SK-N-SH (cell line): Measurements from ENCODE around the gene SCYGR4. TPM values are rescaled to one million over a fixed set of nuclear protein-coding genes. Genes with fewer than 3 reads are reported as not detected.

Experiments used
- CTCF ChIA-PET: fragments of 300-600, 350-600 bp; formaldehyde crosslinking; extraction: SDS; loops from one replicate; lab custom pipeline; 2021; lab: Yijun Ruan, JAX
- POLR2A ChIA-PET: fragments of 350-600 bp; sonication (Branson Sonifier 250); formaldehyde crosslinking; extraction: SDS; loops from one replicate; lab custom pipeline; 2020; ENCODE audit warnings: antibody characterized with exemption, inconsistent platforms; lab: Yijun Ruan, JAX
- DNase-seq: peaks from one replicate; pipeline ENCODE4 v3.0.0; 2012
- H2AFZ ChIP-seq: fragments of 200-600 bp; sonication (generic); 2 replicates; pipeline ENCODE4 v1.8.1; 2016; ENCODE audit warnings: antibody characterized with exemption, mild to moderate bottlenecking, low read depth
- H3F3A ChIP-seq: fragments of 200-600 bp; sonication (generic); replicated peaks from 2 replicates; pipeline ENCODE3; 2016; ENCODE audit warnings: antibody characterized with exemption, mild to moderate bottlenecking; ENCODE audit not compliant: insufficient read depth
- H3K27ac ChIP-seq, 2 experiments: fragments of 200-500 bp in 1 of 2; fragments of 200-600 bp in 1 of 2; sonication (Bioruptor generic) in 1 of 2; sonication (generic), shearing (Covaris generic) in 1 of 2; 2 replicates each; pipeline versions ENCODE4 v1.5.1 to v1.6.1; 2014 to 2016; ENCODE audit warnings: low read depth in 2 of 2, inconsistent platforms in 1 of 2, low read length in 1 of 2, mild to moderate bottlenecking in 1 of 2, mixed read lengths in 1 of 2
- H3K27me3 ChIP-seq: fragments of 200-600 bp; sonication (generic), shearing (Covaris generic); 2 replicates; pipeline ENCODE4 v1.6.1; 2016; ENCODE audit warnings: mixed run types; ENCODE audit not compliant: insufficient read depth
- H3K36me3 ChIP-seq, 2 experiments: fragments of 200-500 bp in 1 of 2; fragments of 200-600 bp in 1 of 2; sonication (Bioruptor generic) in 1 of 2; sonication (generic) in 1 of 2; replicated peaks in 1 of 2; 2 replicates each; pipeline versions ENCODE3 to v1.5.1; 2014 to 2016; ENCODE audit warnings: low read length in 1 of 2, mild to moderate bottlenecking in 1 of 2; ENCODE audit not compliant: insufficient read depth in 2 of 2, control insufficient read depth in 1 of 2
- H3K4me1 ChIP-seq, 2 experiments: fragments of 200-500 bp in 1 of 2; fragments of 200-600 bp in 1 of 2; sonication (Bioruptor generic) in 1 of 2; sonication (generic), shearing (Covaris generic) in 1 of 2; 2 replicates each; pipeline versions ENCODE4 v1.5.1 to v1.6.1; 2014 to 2016; ENCODE audit warnings: low read depth in 1 of 2, low read length in 1 of 2, mixed run types in 1 of 2; ENCODE audit not compliant: insufficient read depth in 2 of 2, control insufficient read depth in 1 of 2
- H3K4me2 ChIP-seq: fragments of 200-600 bp; sonication (generic), shearing (Covaris generic); 2 replicates; pipeline ENCODE4 v1.6.1; 2017; ENCODE audit warnings: mixed run types
- H3K4me3 ChIP-seq, 2 experiments: fragments of 200-500 bp in 1 of 2; fragments of 200-600 bp in 1 of 2; sonication (Bioruptor generic) in 1 of 2; sonication (generic), shearing (Covaris generic) in 1 of 2; 2 replicates each; pipeline versions ENCODE4 v1.5.1 to v1.8.1; 2014 to 2016; ENCODE audit warnings: low read depth in 2 of 2, inconsistent platforms in 1 of 2, low read length in 1 of 2, mild to moderate bottlenecking in 1 of 2, mixed read lengths in 1 of 2, moderate library complexity in 1 of 2
- H3K79me2 ChIP-seq: fragments of 200-600 bp; sonication (generic); 2 replicates; pipeline ENCODE4 v1.8.1; 2017; ENCODE audit warnings: mild to moderate bottlenecking; ENCODE audit not compliant: insufficient read depth
- H3K9ac ChIP-seq: fragments of 200-600 bp; sonication (generic); 2 replicates; pipeline ENCODE4 v1.6.1; 2017; ENCODE audit warnings: mixed run types
- H3K9me2 ChIP-seq: fragments of 200-600 bp; sonication (generic); 2 replicates; pipeline ENCODE4 v1.6.1; 2017; ENCODE audit warnings: mixed run types
- H3K9me3 ChIP-seq: fragments of 200-600 bp; sonication (generic); 2 replicates; pipeline ENCODE4 v1.6.1; 2017; ENCODE audit warnings: mixed run types, mild to moderate bottlenecking, moderate library complexity
- H4K20me1 ChIP-seq: fragments of 200-600 bp; sonication (generic); 2 replicates; pipeline ENCODE4 v1.6.1; 2017; ENCODE audit warnings: mild to moderate bottlenecking, mixed run types; ENCODE audit not compliant: insufficient read depth
- CTCF ChIP-seq: fragments of 200-600 bp; sonication (generic); IDR thresholded peaks from 2 replicates; pipeline ENCODE4 v1.6.1; 2017; ENCODE audit warnings: antibody characterized with exemption, mild to moderate bottlenecking, moderate library complexity
- EP300 ChIP-seq, 2 experiments: IDR thresholded peaks; 2 replicates each; pipeline versions ENCODE4 v1.4.0 to v1.6.1; 2012; ENCODE audit warnings: borderline replicate concordance in 1 of 2, low read depth in 1 of 2, low read length in 1 of 2
- EZH2phosphoT487 ChIP-seq: fragments of 200-600 bp; sonication (generic); IDR thresholded peaks from 2 replicates; pipeline ENCODE4 v1.6.1; 2017; ENCODE audit warnings: low read depth, mixed run types, mild to moderate bottlenecking, antibody characterized with exemption, moderate library complexity, borderline replicate concordance
- FOXJ3 ChIP-seq: sonication (generic); formaldehyde crosslinking; IDR thresholded peaks from 2 replicates; pipeline ENCODE4 v1.5.1; 2020; ENCODE audit warnings: mild to moderate bottlenecking, missing genetic modification reagents
- GATA2 ChIP-seq: sonication (generic); formaldehyde crosslinking; IDR thresholded peaks from 2 replicates; pipeline ENCODE4 v1.5.0; 2020; ENCODE audit warnings: mild to moderate bottlenecking, missing genetic modification reagents
- JUND ChIP-seq: IDR thresholded peaks from 2 replicates; pipeline ENCODE4 v1.4.0; 2012
- MAX ChIP-seq: IDR thresholded peaks from 2 replicates; pipeline ENCODE4 v1.4.0; 2012; ENCODE audit warnings: low read depth
- NFIC ChIP-seq: IDR thresholded peaks from 2 replicates; pipeline ENCODE4 v1.4.0; 2012; ENCODE audit warnings: borderline replicate concordance
- PBX3 ChIP-seq: IDR thresholded peaks from 2 replicates; pipeline ENCODE4; 2012
- POLR2AphosphoS5 ChIP-seq: IDR thresholded peaks from 2 replicates; pipeline ENCODE4 v1.6.1; 2012; ENCODE audit warnings: low read depth, low read length
- RAD21 ChIP-seq: IDR thresholded peaks from 2 replicates; pipeline ENCODE4 v1.6.1; 2012; ENCODE audit warnings: mild to moderate bottlenecking, low read length
- RCOR1 ChIP-seq: fragments of 150-350 bp; IDR thresholded peaks from 2 replicates; pipeline ENCODE4 v1.6.1; 2017; ENCODE audit warnings: antibody characterized with exemption, low read length
- RFX5 ChIP-seq: IDR thresholded peaks from 2 replicates; pipeline ENCODE4 v1.6.1; 2012; ENCODE audit warnings: mild to moderate bottlenecking, improper control_type of control experiment, low read length
- RXRA ChIP-seq: IDR thresholded peaks from 2 replicates; pipeline ENCODE4 v1.4.0; 2012; ENCODE audit warnings: low read depth, mild to moderate bottlenecking, borderline replicate concordance
- SMC3 ChIP-seq: IDR thresholded peaks from 2 replicates; pipeline ENCODE4 v1.6.1; 2012; ENCODE audit warnings: low read depth, low read length, improper control_type of control experiment
- TAF1 ChIP-seq: IDR thresholded peaks from 2 replicates; pipeline ENCODE4 v1.6.1; 2012; ENCODE audit warnings: low read depth, mild to moderate bottlenecking, low read length, moderate library complexity, borderline replicate concordance
- TEAD4 ChIP-seq: IDR thresholded peaks from 2 replicates; pipeline ENCODE4 v1.4.0; 2012; ENCODE audit warnings: mild to moderate bottlenecking, borderline replicate concordance; ENCODE audit not compliant: insufficient read depth
- USF1 ChIP-seq: IDR thresholded peaks from 2 replicates; pipeline ENCODE4 v1.4.0; 2012; ENCODE audit warnings: low read depth, borderline replicate concordance
- ZBTB33 ChIP-seq: IDR thresholded peaks from 2 replicates; pipeline ENCODE4 v1.4.0; 2012; ENCODE audit warnings: low read depth, borderline replicate concordance
- WGBS: methylation state at CpG from one replicate; pipeline ENCODE4 v1.1.6; 2017; ENCODE audit warnings: low lambda C conversion rate; 5-methylcytosine and 5-hydroxymethylcytosine counted together
- polyA plus RNA-seq, 3 experiments: library from polyadenylated mRNA; depleted of rRNA; stranded (reverse); fragments of >200 nt; gene quantifications; 2 replicates each; pipeline ENCODE4 v1.2.3, GENCODE V29; 2012

SCYGR4 gene
- polyA plus RNA-seq, 1 of the 3 experiments (the other 2 are of a cell fraction) = not detected

- H3K9me2 ChIP-seq = no peaks in the 10 kb centered on the region
- no peak overlapping the region for H3K4me2 ChIP-seq
- TF ChIP-seq MAX (no peak), RFX5 (no peak), RXRA (no peak), PBX3 (no peak), TEAD4 (no peak), FOXJ3 (no peak), GATA2 (CRISPR knock-in tag) (no peak), ZBTB33 (no peak), JUND (no peak), CTCF (no peak), RCOR1 (no peak)
- no peaks in the 10 kb centered on the region for H3K79me2 ChIP-seq
- ChIA-PET CTCF (interaction anchor here (1.0 to 1.3 kb wide), 2 partner anchors 14 to 122 kb away, joined by 3 read pairs; no protein-coding TSS in a partner anchor), POLR2A (no interaction called here)
- no peaks in the 10 kb centered on the region for H3K4me1 ChIP-seq
- no peaks in the 10 kb centered on the region for H3K9me3 ChIP-seq
- no peaks in the 10 kb centered on the region for H3F3A ChIP-seq
- no peaks in the 10 kb centered on the region for H4K20me1 ChIP-seq
- H2AFZ ChIP-seq = no peak overlapping the region
- H3K27me3 ChIP-seq = no peaks in the 10 kb centered on the region
- no peak overlapping the region for H3K4me3 ChIP-seq
- no peak overlapping the region for H3K9ac ChIP-seq
- WGBS = 58% methylated on average over 5 of the region's 5 CpGs
- H3K36me3 ChIP-seq = no peaks in the 10 kb centered on the region
- DNase-seq = no peak
- no peak overlapping the region for H3K27ac ChIP-seq
Observed at GRCh38 chr2:227643990-227644551, 26.8 kb downstream of the SCYGR4 start.

- Histone ChIP-seq H3K4me1 (no peaks in the 10 kb centered on the region), H3K9ac (no peak overlapping the region), H4K20me1 (no peaks in the 10 kb centered on the region), H3K27me3 (no peaks in the 10 kb centered on the region), H2AFZ (no peak overlapping the region), H3K4me3 (no peak overlapping the region), H3K9me2 (no peaks in the 10 kb centered on the region), H3K4me2 (no peak overlapping the region), H3K36me3 (no peaks in the 10 kb centered on the region), H3F3A (no peaks in the 10 kb centered on the region), H3K9me3 (no peaks in the 10 kb centered on the region), H3K27ac (no peak overlapping the region), H3K79me2 (no peaks in the 10 kb centered on the region)
- DNase-seq = no peak
- CTCF ChIA-PET = interaction anchor here (1.5 kb wide), 2 partner anchors 174 to 248 kb away, joined by 4 read pairs; no protein-coding TSS in a partner anchor
- POLR2A ChIA-PET = no interaction called here
- 13% methylated on average over 4 of the region's 4 CpGs for WGBS
- no peak for TF ChIP-seq RFX5
- no peak for TF ChIP-seq POLR2AphosphoS5
- no peak for TF ChIP-seq EZH2phosphoT487
- no peak for TF ChIP-seq EP300 (IDR thresholded peaks at IDR 0.05; ENCODE audit: borderline replicate concordance in 1 of 2, low read depth in 1 of 2, low read length in 1 of 2)
- no peak for TF ChIP-seq TAF1
- TF ChIP-seq SMC3 = no peak
- no peak for TF ChIP-seq RAD21
- TF ChIP-seq PBX3 = no peak
- TF ChIP-seq USF1 = no peak
- no peak for TF ChIP-seq NFIC
- TF ChIP-seq JUND = no peak
- TF ChIP-seq GATA2 (CRISPR knock-in tag) = no peak
Observed at GRCh38 chr2:227653419-227653818, 36.1 kb downstream of the SCYGR4 start.
